Esophagus (tissue), 2 donors: ENCODE data around the gene SLC35E3. TPM values are rescaled to one million over a fixed set of nuclear protein-coding genes. Genes with fewer than 3 reads are reported as not detected.

Experiments
- H3K27ac ChIP-seq, 2 donors: one replicate each; pipeline ENCODE4 v1.5.1; 2013; ENCODE audit warnings: low read depth in 2 of 2, mild to moderate bottlenecking in 2 of 2, inconsistent platforms in 1 of 2, low read length in 1 of 2, moderate library complexity in 1 of 2
- H3K27me3 ChIP-seq, 2 donors: one replicate each; pipeline ENCODE4 v1.6.1; 2013; ENCODE audit warnings: low read length in 2 of 2, control low read depth in 1 of 2, mild to moderate bottlenecking in 1 of 2; ENCODE audit not compliant: insufficient read depth in 2 of 2, control insufficient read depth in 1 of 2
- H3K36me3 ChIP-seq, 2 donors: one replicate each; pipeline ENCODE4 v1.6.1; 2013; ENCODE audit warnings: low read length in 1 of 2; ENCODE audit not compliant: control insufficient read depth in 2 of 2, insufficient read depth in 2 of 2
- H3K4me1 ChIP-seq, 2 donors: one replicate each; pipeline ENCODE4 v1.6.1; 2013; ENCODE audit warnings: low read length in 1 of 2; ENCODE audit not compliant: control insufficient read depth in 2 of 2, insufficient read depth in 2 of 2
- H3K4me3 ChIP-seq, 2 donors: one replicate each; pipeline ENCODE4 v1.5.1; 2013; ENCODE audit warnings: low read length in 2 of 2, mild to moderate bottlenecking in 2 of 2, low read depth in 1 of 2, moderate library complexity in 1 of 2
- H3K9me3 ChIP-seq, 2 donors: one replicate each; pipeline ENCODE4 v1.6.1; 2013; ENCODE audit warnings: mild to moderate bottlenecking in 2 of 2, low read depth in 1 of 2, low read length in 1 of 2, moderate library complexity in 1 of 2; ENCODE audit not compliant: control insufficient read depth in 2 of 2, insufficient read depth in 1 of 2
- WGBS, 2 donors: extraction: QIAGEN DNeasy Blood & Tissue Kit; methylation state at CpG; one replicate each; pipeline ENCODE4 v1.1.7; 2013; 5-methylcytosine and 5-hydroxymethylcytosine counted together
- polyA plus RNA-seq, 2 donors: library from polyadenylated mRNA; stranded (reverse); fragments of 200-250 nt; gene quantifications; one replicate each; pipeline ENCODE4 v1.2.3, GENCODE V29; 2013
- donor health status: healthy with polysubstance abuse.
- donor health status: Bipolar disorder and iron deficiency.

SLC35E3 gene
- polyA plus RNA-seq, 2 donors = 4.3 to 8.2 TPM

GRCh38 chr12:68790081-68790951 is 44.3 kb downstream of the SLC35E3 start:
- 92 to 93% methylated on average over 13 of the region's 13 CpGs for WGBS, 2 donors
- Histone ChIP-seq H3K27ac (no peak overlapping the region), H3K4me1 (no peaks in the 10 kb centered on the region), H3K36me3 (no peaks in the 10 kb centered on the region), H3K9me3 (no peaks in the 10 kb centered on the region), H3K4me3 (no peak overlapping the region), H3K27me3 (no peaks in the 10 kb centered on the region)

- Histone ChIP-seq H3K27ac (no peak overlapping the region), H3K36me3 (no peaks in the 10 kb centered on the region), H3K27me3 (no peaks in the 10 kb centered on the region), H3K4me1 (no peaks in the 10 kb centered on the region), H3K4me3 (no peak overlapping the region), H3K9me3 (no peaks in the 10 kb centered on the region)
- 64 to 66% methylated on average over 3 of the region's 3 CpGs for WGBS, 2 donors
Measured at GRCh38 chr12:68790952-68791234, 44.9 kb downstream of the SLC35E3 start.

GRCh38 chr12:68791897-68792481 is 46.0 kb downstream of the SLC35E3 start:
- no peaks in the 10 kb centered on the region for H3K4me1 ChIP-seq
- 97 to 98% methylated on average over 2 of the region's 2 CpGs for WGBS, 2 donors
- H3K9me3 ChIP-seq = no peaks in the 10 kb centered on the region
- no peaks in the 10 kb centered on the region for H3K27me3 ChIP-seq
- no peak overlapping the region for H3K4me3 ChIP-seq
- H3K36me3 ChIP-seq = no peaks in the 10 kb centered on the region
- H3K27ac ChIP-seq = no peak overlapping the region

- Histone ChIP-seq H3K36me3 (no peaks in the 10 kb centered on the region), H3K4me3 (no peak overlapping the region), H3K9me3 (no peaks in the 10 kb centered on the region), H3K27ac (no peak overlapping the region), H3K4me1 (no peaks in the 10 kb centered on the region), H3K27me3 (no peaks in the 10 kb centered on the region)
- WGBS, 2 donors = 72 to 79% methylated on average over 2 of the region's 2 CpGs
Measured at GRCh38 chr12:68792952-68793351, 47.0 kb downstream of the SLC35E3 start.

GRCh38 chr12:68793436-68793835 is 47.5 kb downstream of the SLC35E3 start:
- Histone ChIP-seq H3K4me1 (no peaks in the 10 kb centered on the region), H3K4me3 (no peak overlapping the region), H3K27me3 (no peaks in the 10 kb centered on the region), H3K36me3 (no peaks in the 10 kb centered on the region), H3K27ac (no peak overlapping the region), H3K9me3 (no peaks in the 10 kb centered on the region)
- 91 to 94% methylated on average over 4 of the region's 4 CpGs for WGBS, 2 donors

- WGBS, 2 donors = 93 to 94% methylated on average over 4 of the region's 4 CpGs
- Histone ChIP-seq H3K27ac (no peak overlapping the region), H3K4me1 (no peaks in the 10 kb centered on the region), H3K9me3 (no peaks in the 10 kb centered on the region), H3K4me3 (no peak overlapping the region), H3K36me3 (no peaks in the 10 kb centered on the region), H3K27me3 (no peaks in the 10 kb centered on the region)
Measured at GRCh38 chr12:68793975-68794652, 48.1 kb downstream of the SLC35E3 start.

- H3K9me3 ChIP-seq = no peaks in the 10 kb centered on the region
- WGBS, 2 donors = 89 to 94% methylated on average over 3 of the region's 3 CpGs
- H3K27me3 ChIP-seq = no peaks in the 10 kb centered on the region
Measured at GRCh38 chr12:68794653-68795251, 48.8 kb downstream of the SLC35E3 start.

GRCh38 chr12:68796399-68796798 is 50.4 kb downstream of the SLC35E3 start:
- 97% methylated on average over 15 of the region's 15 CpGs for WGBS, 2 donors

More at GRCh38 chr12:68794653-68795251, 48.8 kb downstream of the SLC35E3 start:
- Histone ChIP-seq H3K36me3 (no peaks in the 10 kb centered on the region), H3K4me3 (no peak overlapping the region), H3K4me1 (no peaks in the 10 kb centered on the region), H3K27ac (peak overlapping the region in 1 of 2 donors; percentile 60)

GRCh38 chr12:68798882-68799234 is 52.9 kb downstream of the SLC35E3 start:
- H3K27me3 ChIP-seq = no peaks in the 10 kb centered on the region
- WGBS, 2 donors = 96 to 97% methylated on average over 1 of the region's 1 CpG
- H3K4me1 ChIP-seq = no peaks in the 10 kb centered on the region
- no peaks in the 10 kb centered on the region for H3K9me3 ChIP-seq
- H3K4me3 ChIP-seq = no peak overlapping the region
- no peak overlapping the region for H3K27ac ChIP-seq
- H3K36me3 ChIP-seq = no peaks in the 10 kb centered on the region

More at GRCh38 chr12:68796399-68796798, 50.4 kb downstream of the SLC35E3 start:
- Histone ChIP-seq H3K9me3 (no peaks in the 10 kb centered on the region), H3K36me3 (no peaks in the 10 kb centered on the region), H3K4me1 (no peaks in the 10 kb centered on the region), H3K27me3 (no peaks in the 10 kb centered on the region), H3K27ac (no peak overlapping the region), H3K4me3 (no peak overlapping the region)
